GM19193 (cell line): ENCODE results near the gene GRHL3.

Experiments
- POLR2A ChIP-seq: IDR thresholded peaks from 4 replicates; pipeline ENCODE4 v1.6.1; 2011; ENCODE audit not compliant: insufficient read depth, insufficient read length; ENCODE audit errors: extremely low read depth

The GRHL3 gene

GRCh38 chr1:24302209-24302611 lies 16.9 kb upstream of the GRHL3 start:
- TF ChIP-seq POLR2A = no peak

- no peak for TF ChIP-seq POLR2A
These were observed 15.6 kb upstream of the GRHL3 start for GRCh38 chr1:24303600-24303999.

- no peak for TF ChIP-seq POLR2A
These were observed 14.4 kb upstream of the GRHL3 start for GRCh38 chr1:24304763-24305162.

GRCh38 chr1:24308365-24309015 lies 10.7 kb upstream of the GRHL3 start:
- no peak for TF ChIP-seq POLR2A

GRCh38 chr1:24309762-24310485 lies 9.2 kb upstream of the GRHL3 start:
- no peak for TF ChIP-seq POLR2A

- TF ChIP-seq POLR2A = no peak
These were observed 7.9 kb upstream of the GRHL3 start for GRCh38 chr1:24311234-24311633.

- no peak for TF ChIP-seq POLR2A
These were observed 7.4 kb upstream of the GRHL3 start for GRCh38 chr1:24311741-24312140.

GRCh38 chr1:24315391-24315790 lies 3.8 kb upstream of the GRHL3 start:
- no peak for TF ChIP-seq POLR2A

- TF ChIP-seq POLR2A = no peak
These were observed 2.5 kb upstream of the GRHL3 start for GRCh38 chr1:24316645-24317044.

GRCh38 chr1:24317081-24317480 lies 2.1 kb upstream of the GRHL3 start:
- no peak for TF ChIP-seq POLR2A

- no peak for TF ChIP-seq POLR2A
These were observed 1.1 kb upstream of the GRHL3 start for GRCh38 chr1:24317956-24318614.

GRCh38 chr1:24318615-24319311 lies 394 bp upstream of the GRHL3 start:
- TF ChIP-seq POLR2A = no peak

- no peak for TF ChIP-seq POLR2A
These were observed 805 bp downstream of the GRHL3 start for GRCh38 chr1:24319962-24320361.

GRCh38 chr1:24321126-24321525 lies 2.0 kb downstream of the GRHL3 start:
- no peak for TF ChIP-seq POLR2A
